ENCODE measurements around the gene MARK2.

MARK2 gene

DNA sequence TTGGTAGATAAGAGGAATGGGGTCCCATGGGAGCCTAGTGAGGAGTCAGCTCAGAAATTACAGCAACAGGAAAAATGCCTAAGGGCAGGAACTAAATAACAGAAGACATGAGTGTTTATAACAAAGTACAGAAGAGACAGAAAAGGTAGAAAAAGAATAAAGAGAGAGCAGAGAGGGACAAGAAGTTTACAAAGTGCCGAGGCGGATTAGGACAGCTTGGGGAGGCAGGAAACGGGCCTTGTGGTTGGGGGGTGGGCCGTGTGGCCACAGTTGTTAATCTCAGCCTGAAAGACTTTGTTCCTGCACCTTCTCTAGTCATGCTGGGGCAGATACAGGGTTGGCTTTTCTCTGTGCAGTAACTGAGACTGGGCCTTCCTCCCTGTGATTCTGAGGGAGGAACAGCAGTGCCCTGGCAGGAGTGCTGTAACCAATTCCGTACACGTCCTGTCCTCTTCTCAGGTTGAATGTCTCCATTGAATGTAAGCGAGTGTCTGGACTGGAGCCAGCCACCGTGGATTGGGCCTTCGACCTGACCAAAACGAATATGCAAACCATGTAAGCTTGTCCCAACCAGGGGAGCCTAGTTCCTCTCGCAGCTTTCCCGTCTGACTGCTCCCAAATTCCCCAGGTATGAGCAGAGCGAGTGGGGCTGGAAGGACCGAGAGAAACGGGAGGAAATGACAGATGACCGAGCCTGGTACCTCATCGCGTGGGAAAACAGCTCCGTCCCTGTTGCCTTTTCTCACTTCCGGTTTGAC is 113.0 kb downstream of the MARK2 start:
- H3K36me3 Mint-ChIP-seq, result no peaks in the 10 kb centered on the region
- peak overlapping the region; percentile 76 for H3K27ac Mint-ChIP-seq
- peaks cover 25% of the 10 kb centered on the region for H3K4me1 Mint-ChIP-seq (ENCODE audit: low read depth)
- H3K27me3 Mint-ChIP-seq, result no peaks in the 10 kb centered on the region
- no peaks in the 10 kb centered on the region for H3K9me3 Mint-ChIP-seq (ENCODE audit: low read depth)
- H3K4me3 Mint-ChIP-seq, result peak overlapping the region; percentile 48

DNA sequence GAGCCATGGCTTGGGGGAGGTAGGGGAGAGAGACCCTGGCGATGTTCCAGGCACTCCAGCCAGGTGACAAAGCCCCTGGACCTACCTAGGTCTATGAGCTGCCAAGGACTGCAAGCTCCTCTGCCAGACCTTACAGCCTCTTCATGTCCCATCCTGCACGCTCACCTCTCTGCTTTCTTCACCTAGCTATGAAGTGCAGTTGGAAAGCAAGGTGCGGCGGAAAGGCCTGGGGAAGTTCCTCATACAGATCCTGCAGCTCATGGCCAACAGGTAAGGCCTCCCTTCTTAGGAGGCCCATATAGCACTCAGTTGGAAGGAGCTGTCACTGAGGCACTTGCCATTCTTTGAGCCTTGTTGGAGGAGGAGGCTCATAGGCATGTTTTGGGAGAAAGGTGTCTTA is 113.7 kb downstream of the MARK2 start:
- H3K4me1 Mint-ChIP-seq (ENCODE audit: low read depth), result peaks cover 25% of the 10 kb centered on the region
- H3K27ac Mint-ChIP-seq, result no peak overlapping the region
- H3K4me3 Mint-ChIP-seq, result peak overlapping the region; percentile 48
- H3K9me3 Mint-ChIP-seq (ENCODE audit: low read depth), result no peaks in the 10 kb centered on the region
- no peaks in the 10 kb centered on the region for H3K27me3 Mint-ChIP-seq
- H3K36me3 Mint-ChIP-seq, result no peaks in the 10 kb centered on the region

DNA sequence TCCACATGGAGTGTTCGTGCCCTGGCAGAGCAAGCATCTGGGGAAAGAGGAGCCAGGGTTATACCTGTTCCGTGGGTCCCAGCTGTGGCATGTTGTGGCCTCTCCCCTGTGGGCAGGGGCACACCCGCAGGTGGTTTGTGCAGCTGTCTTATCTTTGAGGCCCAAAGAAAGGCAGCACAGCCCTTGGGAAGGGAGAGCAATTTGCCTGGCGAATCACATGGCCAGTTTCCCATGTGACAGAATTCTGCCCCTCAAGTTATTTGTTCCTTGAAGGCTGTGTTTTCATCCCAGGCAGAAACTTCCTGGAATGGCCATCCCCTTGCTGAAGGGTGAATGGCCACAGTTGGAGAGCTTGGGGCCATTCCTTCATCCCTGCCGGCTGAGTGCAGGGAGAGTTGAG is 119.1 kb downstream of the MARK2 start:
- Mint-ChIP-seq H3K4me3 (no peak overlapping the region), H3K27me3 (no peaks in the 10 kb centered on the region), H3K27ac (no peak overlapping the region), H3K36me3 (no peaks in the 10 kb centered on the region), H3K9me3 (ENCODE audit: low read depth) (no peaks in the 10 kb centered on the region), H3K4me1 (ENCODE audit: low read depth) (peaks cover 14% of the 10 kb centered on the region)
